Parathyroid adenoma (tissue), 2 donors: ENCODE data around the gene CDKL4.
"Not testable (repeated sequence)": the region's sequence is repeated elsewhere in the genome, so short reads cannot be mapped to it uniquely, and the experiment has no call there.

Experiments
- H2AFZ ChIP-seq: fragments of 300-600 bp; sonication (generic); one replicate; pipeline ENCODE4 v1.7.0; 2017; ENCODE audit warnings: antibody characterized with exemption, mild to moderate bottlenecking
- H3K27ac ChIP-seq: fragments of 300-600 bp; sonication (generic); one replicate; pipeline ENCODE4 v1.7.0; 2017
- H3K27me3 ChIP-seq: fragments of 300-600 bp; sonication (generic); one replicate; pipeline ENCODE4 v1.7.0; 2017; ENCODE audit warnings: low read length; ENCODE audit not compliant: control insufficient read depth, insufficient read depth
- H3K36me3 ChIP-seq: fragments of 300-600 bp; sonication (generic); one replicate; pipeline ENCODE4 v1.7.0; 2017; ENCODE audit warnings: low read length; ENCODE audit not compliant: control insufficient read depth, insufficient read depth
- H3K4me1 ChIP-seq: fragments of 300-600 bp; sonication (generic); one replicate; pipeline ENCODE4 v1.7.0; 2017; ENCODE audit warnings: control low read depth
- H3K4me2 ChIP-seq: fragments of 300-600 bp; sonication (generic); one replicate; pipeline ENCODE4 v1.7.0; 2017; ENCODE audit warnings: low read length
- H3K4me3 ChIP-seq: fragments of 300-600 bp; sonication (generic); one replicate; pipeline ENCODE4 v1.7.0; 2017; ENCODE audit warnings: low read depth, low read length
- H3K79me2 ChIP-seq: fragments of 300-600 bp; sonication (generic); one replicate; pipeline ENCODE4 v1.7.0; 2017; ENCODE audit warnings: control low read depth
- H3K9ac ChIP-seq: fragments of 300-600 bp; sonication (generic); one replicate; pipeline ENCODE4 v1.7.0; 2017; ENCODE audit warnings: mild to moderate bottlenecking
- H3K9me3 ChIP-seq: fragments of 300-600 bp; sonication (generic); one replicate; pipeline ENCODE4 v1.7.0; 2017; ENCODE audit warnings: low read length; ENCODE audit not compliant: control insufficient read depth
- TF ChIP-seq, protein P1 (sequence below): fragments of 300-600 bp; sonication (generic); IDR thresholded peaks from one replicate; pipeline ENCODE4 v1.7.0; 2017; ENCODE audit warnings: antibody characterized with exemption, mild to moderate bottlenecking
- donor health status: primary hyperparathyroidism.

Gene CDKL4

DNA sequence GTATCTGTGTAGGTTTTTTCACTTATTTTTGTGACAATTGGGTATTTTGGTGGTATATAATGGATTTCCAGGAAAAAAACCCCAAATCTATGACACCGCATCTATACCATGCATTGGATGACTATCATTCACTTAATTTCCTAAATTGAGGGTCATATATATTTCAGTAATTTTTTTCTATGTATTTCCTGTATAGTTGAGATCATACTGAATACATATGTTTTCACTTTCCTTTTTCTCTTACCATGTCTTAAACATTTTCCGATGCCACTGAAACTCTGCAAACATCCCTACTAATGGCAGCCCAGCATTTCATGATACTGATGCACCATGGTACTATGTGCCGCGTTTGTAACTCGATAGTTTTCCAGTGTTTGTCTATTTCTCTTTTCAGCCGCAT is 40.4 kb downstream of the CDKL4 start:
- no peaks in the 10 kb centered on the region for H3K36me3 ChIP-seq
- H3K9ac ChIP-seq, result no peak overlapping the region
- no peaks in the 10 kb centered on the region for H3K27me3 ChIP-seq
- no peak overlapping the region for H3K4me3 ChIP-seq
- H3K27ac ChIP-seq, result no peak overlapping the region
- TF ChIP-seq, protein P1, sequence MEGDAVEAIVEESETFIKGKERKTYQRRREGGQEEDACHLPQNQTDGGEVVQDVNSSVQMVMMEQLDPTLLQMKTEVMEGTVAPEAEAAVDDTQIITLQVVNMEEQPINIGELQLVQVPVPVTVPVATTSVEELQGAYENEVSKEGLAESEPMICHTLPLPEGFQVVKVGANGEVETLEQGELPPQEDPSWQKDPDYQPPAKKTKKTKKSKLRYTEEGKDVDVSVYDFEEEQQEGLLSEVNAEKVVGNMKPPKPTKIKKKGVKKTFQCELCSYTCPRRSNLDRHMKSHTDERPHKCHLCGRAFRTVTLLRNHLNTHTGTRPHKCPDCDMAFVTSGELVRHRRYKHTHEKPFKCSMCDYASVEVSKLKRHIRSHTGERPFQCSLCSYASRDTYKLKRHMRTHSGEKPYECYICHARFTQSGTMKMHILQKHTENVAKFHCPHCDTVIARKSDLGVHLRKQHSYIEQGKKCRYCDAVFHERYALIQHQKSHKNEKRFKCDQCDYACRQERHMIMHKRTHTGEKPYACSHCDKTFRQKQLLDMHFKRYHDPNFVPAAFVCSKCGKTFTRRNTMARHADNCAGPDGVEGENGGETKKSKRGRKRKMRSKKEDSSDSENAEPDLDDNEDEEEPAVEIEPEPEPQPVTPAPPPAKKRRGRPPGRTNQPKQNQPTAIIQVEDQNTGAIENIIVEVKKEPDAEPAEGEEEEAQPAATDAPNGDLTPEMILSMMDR, result no peak
- H3K4me1 ChIP-seq, result no peaks in the 10 kb centered on the region
- H3K4me2 ChIP-seq, result no peak overlapping the region
- no peaks in the 10 kb centered on the region for H3K9me3 ChIP-seq
- no peak overlapping the region for H2AFZ ChIP-seq
- no peaks in the 10 kb centered on the region for H3K79me2 ChIP-seq

- Histone ChIP-seq H3K4me2 (no peak overlapping the region), H3K27me3 (no peaks in the 10 kb centered on the region), H3K79me2 (no peaks in the 10 kb centered on the region), H3K4me3 (no peak overlapping the region), H2AFZ (no peak overlapping the region), H3K4me1 (no peaks in the 10 kb centered on the region), H3K36me3 (no peaks in the 10 kb centered on the region), H3K9me3 (no peaks in the 10 kb centered on the region), H3K27ac (no peak overlapping the region), H3K9ac (no peak overlapping the region)
- TF ChIP-seq, protein P1, result no peak
Observed at GRCh38 chr2:39202639-39203369, 41.0 kb downstream of the CDKL4 start.

- H3K4me1 ChIP-seq, H3K36me3 ChIP-seq, H3K27me3 ChIP-seq, H2AFZ ChIP-seq, H3K9ac ChIP-seq, H3K27ac ChIP-seq, H3K4me2 ChIP-seq, H3K4me3 ChIP-seq, H3K79me2 ChIP-seq, H3K9me3 ChIP-seq: not testable (repeated sequence)
Observed at GRCh38 chr2:39197003-39197402, 46.8 kb downstream of the CDKL4 start.

- no peaks in the 10 kb centered on the region for H3K79me2 ChIP-seq
- H3K9ac ChIP-seq, result no peak overlapping the region
- no peaks in the 10 kb centered on the region for H3K27me3 ChIP-seq
- no peak overlapping the region for H3K4me2 ChIP-seq
- H3K9me3 ChIP-seq, result no peaks in the 10 kb centered on the region
- no peak overlapping the region for H2AFZ ChIP-seq
- H3K27ac ChIP-seq, result no peak overlapping the region
- H3K4me1 ChIP-seq, result peaks cover 2% of the 10 kb centered on the region
- H3K4me3 ChIP-seq, result no peak overlapping the region
- no peaks in the 10 kb centered on the region for H3K36me3 ChIP-seq
- TF ChIP-seq, protein P1, result no peak
Observed at GRCh38 chr2:39194686-39195085, 49.1 kb downstream of the CDKL4 start.

DNA sequence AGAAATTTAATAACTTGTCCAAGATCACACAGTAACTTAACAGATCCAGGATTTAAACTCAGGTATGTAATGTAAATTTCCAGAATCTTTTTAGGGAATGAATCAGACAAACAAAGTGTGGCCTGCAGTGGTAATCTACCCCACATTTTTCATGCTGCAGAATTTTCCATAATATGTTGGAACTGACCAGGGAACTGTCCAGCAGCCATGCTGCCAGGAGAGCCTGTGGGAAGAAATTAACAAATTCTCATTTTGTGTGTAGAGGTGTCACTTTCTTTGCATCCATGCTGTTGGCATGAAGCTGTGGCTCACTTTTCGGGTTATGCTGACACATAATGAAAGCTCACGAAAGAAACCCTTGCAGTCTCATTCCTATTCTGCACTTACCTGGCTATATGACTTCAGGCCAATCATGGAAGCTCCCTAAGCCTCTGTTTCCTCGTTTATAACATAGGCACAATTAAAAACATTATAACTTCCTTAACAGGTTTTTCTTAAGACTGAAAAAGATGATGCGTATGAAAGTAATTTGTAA is 54.7 kb downstream of the CDKL4 start:
- no peak overlapping the region for H3K9ac ChIP-seq

More for the DNA sequence above, 54.7 kb downstream of the CDKL4 start:
- peaks cover 9% of the 10 kb centered on the region for H3K4me1 ChIP-seq
- H3K4me3 ChIP-seq, result no peak overlapping the region
- peak overlapping the region; percentile 63 for H2AFZ ChIP-seq
- no peak overlapping the region for H3K4me2 ChIP-seq
- TF ChIP-seq, protein P1, result no peak
- H3K36me3 ChIP-seq, result no peaks in the 10 kb centered on the region
- no peak overlapping the region for H3K27ac ChIP-seq
- H3K79me2 ChIP-seq, result no peaks in the 10 kb centered on the region
- H3K9me3 ChIP-seq, result no peaks in the 10 kb centered on the region
- no peaks in the 10 kb centered on the region for H3K27me3 ChIP-seq
